Transverse colon (tissue), 4 donors: ENCODE results near the gene LKAAEAR1. TPM values are rescaled to one million over a fixed set of nuclear protein-coding genes. Genes with fewer than 3 reads are reported as not detected.

Experiments
- DNase-seq: peaks from one replicate; pipeline ENCODE4 v3.0.0-alpha.2; 2019
- H3K27ac ChIP-seq, 4 donors: fragments of 200-600 bp; sonication (generic); 2 replicates each; pipeline ENCODE4 v1.5.1; 2016 to 2018; ENCODE audit warnings: inconsistent platforms in 4 of 4
- H3K27me3 ChIP-seq: fragments of 200-600 bp; sonication (generic); 2 replicates; pipeline ENCODE4 v1.5.1; 2017; ENCODE audit warnings: inconsistent platforms
- H3K36me3 ChIP-seq, 4 donors: fragments of 200-600 bp; sonication (generic); 2 replicates each; pipeline ENCODE4 v1.5.1; 2017 to 2019; ENCODE audit warnings: inconsistent platforms in 4 of 4
- H3K4me1 ChIP-seq, 4 donors: fragments of 200-600 bp; sonication (generic); 2 replicates each; pipeline ENCODE4 v1.5.1; 2017 to 2020; ENCODE audit warnings: inconsistent platforms in 4 of 4
- H3K4me3 ChIP-seq, 4 donors: fragments of 200-600 bp; sonication (generic); 1 replicate in 1 of 4; 2 replicates in 3 of 4; pipeline versions ENCODE4 v1.5.1 to v1.6.1; 2017 to 2019; ENCODE audit warnings: inconsistent platforms in 4 of 4
- H3K9me3 ChIP-seq, 2 donors: fragments of 200-600 bp; sonication (generic); 2 replicates each; pipeline ENCODE4 v1.5.1; 2017 to 2019; ENCODE audit warnings: inconsistent platforms in 2 of 2
- CTCF ChIP-seq, 5 experiments: fragments of 200-600 bp in 3 of 5; fragments of 450-650 bp in 2 of 5; sonication (generic) in 3 of 5; IDR thresholded peaks; 1 replicate in 2 of 5; 2 replicates in 3 of 5; pipeline ENCODE4 v1.5.1; 2016 to 2017; ENCODE audit warnings: antibody characterized with exemption in 5 of 5, inconsistent platforms in 3 of 5, mild to moderate bottlenecking in 2 of 5, moderate library complexity in 1 of 5
- EP300 ChIP-seq: sonication (generic); formaldehyde crosslinking; IDR thresholded peaks from one replicate; pipeline ENCODE4 v1.6.1; 2017; ENCODE audit warnings: antibody characterized with exemption, low read depth
- POLR2A ChIP-seq: fragments of 450-650 bp; IDR thresholded peaks from one replicate; pipeline ENCODE4 v1.6.1; 2016; ENCODE audit warnings: antibody characterized with exemption, mild to moderate bottlenecking, moderate library complexity
- POLR2AphosphoS5 ChIP-seq, 3 donors: sonication (generic); formaldehyde crosslinking; IDR thresholded peaks; one replicate each; pipeline ENCODE4 v1.6.1; 2016; ENCODE audit warnings: antibody characterized with exemption in 3 of 3
- WGBS, 2 donors: methylation state at CpG; one replicate each; pipeline ENCODE4 v1.1.5; 2018; ENCODE audit warnings: low coverage in 1 of 2; 5-methylcytosine and 5-hydroxymethylcytosine counted together
- in situ Hi-C, 4 donors: fragments of 200-750 bp; cut with MboI; loops; one replicate each; pipeline versions ENCODE4 v1.15.0 to v1.15.1; 2017; ENCODE audit warnings: low sequenced_read_pairs in 3 of 4, low pct_ligation_motif_present in 1 of 4, low pct_unique_long_range_greater_than_20kb in 1 of 4
- intact Hi-C: fragments of 100-400 bp; cut with DNase I; formaldehyde crosslinking; loops from one replicate; pipeline ENCODE4 v1.15.1; 2023; ENCODE audit warnings: low total_unique reads
- total RNA-seq, 4 donors: library from RNA; depleted of rRNA; stranded (reverse); fragments of >200 nt; gene quantifications; one replicate each; pipeline ENCODE4 v1.1.0, GENCODE V29; 2016

LKAAEAR1 gene
- total RNA-seq, 4 donors from 2014 or later = not detected

GRCh38 chr20:64041781-64042053, 42.5 kb downstream of the LKAAEAR1 start:
- intact Hi-C loops = no loop called here
- Histone ChIP-seq H3K9me3 (no peaks in the 10 kb centered on the region), H3K27ac (peak overlapping the region in 1 of 4 donors; percentile 38), H3K27me3 (peaks cover 88% of the 10 kb centered on the region), H3K4me1 (peaks cover 16 to 34% (median 24%) of the 10 kb centered on the region in 4 donors), H3K36me3 (no peaks in the 10 kb centered on the region), H3K4me3 (peak overlapping the region in 2 of 4 donors; percentile 39 to 50)
- in situ Hi-C loops = no loop called here
- no peak for TF ChIP-seq POLR2A
- TF ChIP-seq POLR2AphosphoS5 (IDR thresholded peaks at IDR 0.05) = no peak
- TF ChIP-seq EP300 = no peak
- no peak for TF ChIP-seq CTCF (IDR thresholded peaks at IDR 0.05)
- DNase-seq = no peak
- WGBS, 2 donors = 15% methylated on average over 11 of the region's 11 CpGs; no CpG with 5 or more reads in 1 of the 2 donors

DNA sequence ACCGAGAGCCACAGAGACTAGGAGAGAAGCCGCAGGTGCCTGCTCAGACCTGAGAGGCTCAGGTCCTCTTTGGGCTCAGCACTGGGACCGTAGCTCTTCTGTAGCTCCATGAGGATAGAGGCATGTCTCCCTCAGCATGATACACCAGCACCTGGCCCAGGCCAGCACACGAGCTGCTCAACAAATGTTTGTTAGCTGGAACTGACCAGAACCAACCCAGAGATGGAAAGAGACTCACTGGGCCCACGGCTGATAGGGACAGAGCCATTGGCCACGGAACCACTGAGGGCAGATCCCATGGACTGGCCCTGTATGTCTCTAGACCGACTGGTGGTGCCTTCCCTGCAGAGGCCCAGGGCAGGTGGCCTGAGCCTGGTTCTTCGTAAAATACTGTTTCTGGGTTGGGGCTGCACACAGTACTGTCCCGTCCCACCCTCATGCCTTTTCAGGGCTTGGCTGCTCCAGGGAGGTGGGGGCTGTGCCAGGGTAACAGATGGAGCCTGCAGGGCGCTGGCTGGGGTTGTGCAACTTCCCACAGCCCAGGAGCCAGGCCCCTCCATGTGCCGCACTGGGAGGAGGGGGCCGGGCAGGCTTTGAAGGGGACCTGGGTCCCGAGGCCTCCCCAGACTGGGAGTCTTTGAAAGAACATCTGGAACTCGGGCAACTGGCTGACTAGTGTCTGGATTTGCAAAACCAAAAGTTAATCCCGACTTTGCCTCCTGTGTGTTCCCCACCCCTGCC, 43.0 kb downstream of the LKAAEAR1 start:
- 48% methylated on average over 15 of the region's 15 CpGs; no CpG with 5 or more reads in 1 of the 2 donors for WGBS, 2 donors
- DNase-seq = no peak
- H3K9me3 ChIP-seq = no peaks in the 10 kb centered on the region
- peaks cover 16 to 34% (median 24%) of the 10 kb centered on the region in 4 donors for H3K4me1 ChIP-seq
- peak overlapping the region in 1 of 4 donors; percentile 38 for H3K27ac ChIP-seq
- H3K4me3 ChIP-seq = no peak overlapping the region
- peaks cover 88% of the 10 kb centered on the region for H3K27me3 ChIP-seq
- intact Hi-C loops = no loop called here
- H3K36me3 ChIP-seq = no peaks in the 10 kb centered on the region
- in situ Hi-C loops = no loop called here
- TF ChIP-seq POLR2AphosphoS5 (IDR thresholded peaks at IDR 0.05) = no peak
- TF ChIP-seq EP300 = no peak
- no peak for TF ChIP-seq CTCF (IDR thresholded peaks at IDR 0.05)
- TF ChIP-seq POLR2A = no peak

- H3K27ac ChIP-seq = no peak overlapping the region
- no peak overlapping the region for H3K4me3 ChIP-seq
- DNase-seq = no peak
- peaks cover 88% of the 10 kb centered on the region for H3K27me3 ChIP-seq
- H3K9me3 ChIP-seq = no peaks in the 10 kb centered on the region
- 68% methylated on average over 12 of the region's 12 CpGs; no CpG with 5 or more reads in 1 of the 2 donors for WGBS, 2 donors
- in situ Hi-C loops = no loop called here
- peaks cover 16 to 34% (median 24%) of the 10 kb centered on the region in 4 donors for H3K4me1 ChIP-seq
- TF ChIP-seq EP300 = no peak
- TF ChIP-seq POLR2AphosphoS5 (IDR thresholded peaks at IDR 0.05) = no peak
- no peak for TF ChIP-seq CTCF (IDR thresholded peaks at IDR 0.05)
- no peak for TF ChIP-seq POLR2A
- H3K36me3 ChIP-seq = no peaks in the 10 kb centered on the region
- intact Hi-C loops = no loop called here
Measured at GRCh38 chr20:64040231-64041039, 43.8 kb downstream of the LKAAEAR1 start.
